Endothelial cell of umbilical vein (primary cell): ENCODE measurements around the gene XPNPEP1.

Source experiments
- CTCF ChIP-seq, 2 donors: IDR thresholded peaks; 1 replicate in 1 of 2; 2 replicates in 1 of 2; pipeline ENCODE4 v1.5.1; 2011; ENCODE audit warnings: low read length in 2 of 2, mild to moderate bottlenecking in 2 of 2, moderate library complexity in 2 of 2, control low read depth in 1 of 2, inconsistent platforms in 1 of 2, low read depth in 1 of 2; ENCODE audit not compliant: insufficient read depth in 1 of 2; ENCODE audit errors: extremely low read depth in 1 of 2
- EZH2 ChIP-seq: IDR thresholded peaks from 2 replicates; pipeline ENCODE4 v1.6.1; 2012; ENCODE audit warnings: borderline replicate concordance, low read depth, mild to moderate bottlenecking, moderate library complexity, low read length, inconsistent platforms; ENCODE audit not compliant: severe bottlenecking
- FOS ChIP-seq: IDR thresholded peaks from 2 replicates; pipeline ENCODE4 v1.6.1; 2011; ENCODE audit warnings: mild to moderate bottlenecking, low read length, moderate library complexity, borderline replicate concordance; ENCODE audit not compliant: insufficient read depth
- JUN ChIP-seq: IDR thresholded peaks from 2 replicates; pipeline ENCODE4 v1.6.1; 2011; ENCODE audit warnings: borderline replicate concordance, low read depth; ENCODE audit not compliant: insufficient read length, insufficient read depth
- MAX ChIP-seq: IDR thresholded peaks from 2 replicates; pipeline ENCODE4 v1.6.1; 2011; ENCODE audit not compliant: insufficient read depth, insufficient read length
- MYC ChIP-seq: IDR thresholded peaks from one replicate; pipeline ENCODE4 v1.6.1; 2011; ENCODE audit warnings: mild to moderate bottlenecking, low read depth, low read length
- POLR2A ChIP-seq: IDR thresholded peaks from 2 replicates; pipeline ENCODE4 v1.6.1; 2012; ENCODE audit warnings: low read depth, mild to moderate bottlenecking, control low read depth, low read length
- POLR2AphosphoS5 ChIP-seq: IDR thresholded peaks from 2 replicates; pipeline ENCODE4 v1.6.1; 2012; ENCODE audit warnings: low read depth, mild to moderate bottlenecking, control low read depth, low read length, moderate library complexity; ENCODE audit not compliant: insufficient read depth

GRCh38 chr10:109852475-109853037, 70.8 kb downstream of the XPNPEP1 start:
- peak; percentile 86 to 92 for TF ChIP-seq CTCF (IDR thresholded peaks at IDR 0.05; ENCODE audit: extremely low read depth in 1 of 2, insufficient read depth in 1 of 2, low read depth in 1 of 2, low read length in 2 of 2)
- TF ChIP-seq POLR2AphosphoS5, result no peak
- TF ChIP-seq POLR2A, result no peak
- TF ChIP-seq FOS, result no peak
- TF ChIP-seq MYC, result no peak
- no peak for TF ChIP-seq MAX
- TF ChIP-seq JUN, result no peak
- TF ChIP-seq EZH2, result no peak
